GM04503 (cell line): ENCODE measurements around the gene TRAPPC1.
"Not testable (repeated sequence)": the region's sequence is repeated elsewhere in the genome, so short reads cannot be mapped to it uniquely, and the experiment has no call there.

Source experiments
- DNase-seq: peaks from one replicate; pipeline ENCODE4 v3.0.0-alpha.2; 2012; ENCODE audit warnings: low read depth

TRAPPC1 gene, protein sequence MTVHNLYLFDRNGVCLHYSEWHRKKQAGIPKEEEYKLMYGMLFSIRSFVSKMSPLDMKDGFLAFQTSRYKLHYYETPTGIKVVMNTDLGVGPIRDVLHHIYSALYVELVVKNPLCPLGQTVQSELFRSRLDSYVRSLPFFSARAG

DNA sequence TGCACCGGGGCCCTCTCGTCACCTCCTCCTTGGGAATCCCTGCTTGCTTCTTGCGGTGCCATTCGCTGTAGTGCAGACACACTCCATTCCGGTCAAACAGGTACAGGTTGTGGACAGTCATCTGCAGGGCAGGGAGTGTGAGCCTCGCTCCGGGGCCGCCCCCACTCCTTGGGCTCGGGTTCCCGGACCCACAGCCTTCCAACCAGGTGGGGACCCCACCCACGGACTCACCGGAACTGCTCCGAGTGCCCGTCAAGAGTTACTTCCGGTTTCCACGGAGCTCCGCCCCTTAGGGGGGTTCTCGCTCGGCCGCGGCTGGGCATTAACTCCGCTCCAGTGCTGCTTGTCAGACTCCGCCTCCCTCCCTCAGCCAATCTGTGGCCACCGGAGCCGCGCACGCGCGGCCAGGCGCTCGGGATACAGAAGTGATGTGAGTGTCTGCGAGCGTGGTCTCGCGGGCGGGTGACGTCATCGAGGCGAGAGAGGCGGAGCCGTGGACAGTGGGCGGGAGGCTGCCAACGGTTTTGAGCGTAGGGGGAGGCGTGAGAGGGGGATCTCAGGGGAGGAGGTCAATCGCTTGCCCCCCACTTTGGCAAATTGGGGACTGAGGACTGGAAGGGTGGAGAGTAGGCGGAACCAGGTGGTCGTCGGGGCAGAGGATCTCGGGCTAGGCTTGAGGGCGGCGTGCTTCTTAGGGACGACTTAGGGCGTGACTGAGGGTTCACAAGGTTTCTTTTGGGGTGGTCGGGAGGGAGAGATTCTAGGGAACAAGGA, at the start of gene TRAPPC1, which contains the start of gene CNTROB:
Gene TRAPPC1, minus strand, starts transcription at position 238 of the 774 bp plus-strand sequence. Its CDS starts 117 bp downstream, at position 121.
Gene CNTROB, plus strand, starts transcription at position 498 of the 774 bp plus-strand sequence. CDS start 874 bp downstream, outside the sequence.
- peak; percentile 92 for DNase-seq

DNA sequence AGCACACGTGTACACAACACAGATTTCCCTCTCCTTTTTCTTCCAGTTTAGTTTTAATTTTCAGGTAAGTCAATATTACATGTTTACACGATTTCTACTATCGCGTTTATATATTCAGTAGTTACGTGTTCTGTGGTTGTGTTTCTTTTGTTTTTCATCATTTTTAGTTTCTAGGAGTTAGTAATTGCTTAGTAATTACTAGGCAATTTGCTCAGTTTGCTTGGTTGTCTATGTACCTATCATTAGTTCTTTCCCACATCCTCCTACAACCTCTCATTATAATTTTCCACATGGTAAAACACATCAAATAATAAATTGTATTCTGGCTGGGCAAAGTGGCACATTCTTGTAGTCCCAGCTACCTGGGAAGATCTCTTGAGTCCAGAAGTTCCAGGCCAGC, 46.1 kb upstream of the TRAPPC1 start:
- DNase-seq: no peak

DNA sequence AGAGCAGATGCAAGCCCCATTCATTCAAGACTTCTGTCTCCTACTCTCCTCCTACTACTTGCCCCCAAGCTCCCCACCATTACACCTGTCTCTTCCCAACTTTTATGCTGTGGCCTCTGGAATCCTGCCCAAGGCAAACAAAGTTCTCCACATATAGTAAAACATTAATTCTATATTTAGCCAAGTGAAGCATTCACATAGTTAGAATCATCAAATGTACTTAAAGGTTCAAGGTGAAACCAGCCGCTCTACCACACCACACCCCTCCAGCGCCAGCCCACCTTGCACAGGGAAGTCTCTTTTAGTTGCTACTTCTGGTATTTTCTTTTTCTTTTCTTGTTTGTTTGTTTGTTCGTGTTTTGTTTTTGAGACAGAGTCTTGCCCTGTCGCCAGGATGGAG, 45.3 kb upstream of the TRAPPC1 start:
- no peak for DNase-seq

DNA sequence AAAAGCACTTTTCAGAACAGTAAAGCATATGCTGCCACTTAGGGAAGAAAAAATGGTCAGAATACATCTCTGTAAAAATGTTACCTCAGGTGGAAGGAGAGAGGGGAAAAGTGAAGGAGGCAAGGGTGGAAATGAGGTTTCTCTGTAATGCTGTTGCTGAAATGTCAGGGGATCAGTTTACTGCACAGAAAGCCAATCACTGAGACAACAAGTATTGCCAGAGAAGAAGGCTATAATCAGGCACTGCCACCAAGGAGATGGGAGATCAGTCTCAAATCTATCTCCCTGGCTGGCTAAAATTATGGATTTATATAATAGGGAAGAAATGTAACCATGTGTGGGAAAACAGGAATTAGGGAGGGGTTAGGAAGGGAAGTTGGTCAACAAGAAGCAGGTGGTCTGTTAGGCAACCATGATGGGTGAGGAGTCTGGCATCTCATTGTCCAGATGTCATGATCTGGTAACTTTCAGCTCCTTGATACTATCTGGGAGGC, 42.9 kb upstream of the TRAPPC1 start:
- no peak for DNase-seq

DNA sequence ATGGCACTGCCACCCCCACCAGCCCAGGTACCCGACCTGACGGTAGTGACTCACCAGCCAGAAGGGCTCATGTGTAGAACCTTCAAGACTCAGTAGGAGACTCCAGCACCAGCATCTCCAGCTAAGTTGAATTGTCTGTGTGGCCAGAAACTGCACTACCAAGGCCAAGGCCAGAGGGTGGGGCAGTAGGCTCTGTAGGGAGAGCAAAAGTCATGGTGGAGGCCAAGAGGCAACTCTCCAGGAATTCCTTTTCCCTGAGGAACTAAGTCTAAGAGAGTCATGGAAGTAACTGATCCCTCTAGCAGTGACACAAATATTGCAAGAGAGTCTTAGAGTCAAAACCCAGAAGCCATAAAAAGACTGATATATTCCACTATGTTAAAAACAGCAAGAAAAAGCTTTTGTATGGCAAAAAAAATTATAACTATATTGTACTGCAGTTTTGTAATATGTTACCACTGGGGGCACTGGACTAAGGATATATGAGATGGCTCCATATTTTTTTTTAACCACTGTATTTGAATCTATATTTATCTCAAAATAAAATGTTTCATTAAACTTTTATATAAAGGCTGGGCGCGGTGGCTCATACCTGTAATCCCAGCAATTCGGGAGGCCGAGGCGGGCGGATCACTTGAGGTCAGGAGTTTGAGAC, 40.5 kb upstream of the TRAPPC1 start:
- no peak for DNase-seq

DNA sequence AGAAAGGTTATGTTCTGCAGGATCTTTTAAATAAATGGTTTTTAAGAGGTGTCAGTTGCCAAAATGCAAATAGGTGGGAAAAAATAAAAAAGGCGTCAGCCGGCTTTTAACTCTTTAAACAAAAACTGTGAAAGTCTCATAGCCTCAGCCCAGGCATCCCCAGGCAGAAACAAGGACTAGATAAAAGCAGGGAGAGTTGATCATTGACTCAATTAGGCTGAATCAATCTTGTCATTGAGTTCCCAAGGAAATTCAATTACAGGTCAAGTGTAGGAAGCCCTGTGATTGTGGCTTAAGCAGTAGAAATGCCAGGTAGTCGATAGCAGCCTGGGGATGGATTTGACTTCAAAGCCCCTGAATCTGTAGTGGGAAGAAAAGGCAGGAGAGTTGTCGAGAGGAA, 39.9 kb upstream of the TRAPPC1 start:
- no peak for DNase-seq

DNA sequence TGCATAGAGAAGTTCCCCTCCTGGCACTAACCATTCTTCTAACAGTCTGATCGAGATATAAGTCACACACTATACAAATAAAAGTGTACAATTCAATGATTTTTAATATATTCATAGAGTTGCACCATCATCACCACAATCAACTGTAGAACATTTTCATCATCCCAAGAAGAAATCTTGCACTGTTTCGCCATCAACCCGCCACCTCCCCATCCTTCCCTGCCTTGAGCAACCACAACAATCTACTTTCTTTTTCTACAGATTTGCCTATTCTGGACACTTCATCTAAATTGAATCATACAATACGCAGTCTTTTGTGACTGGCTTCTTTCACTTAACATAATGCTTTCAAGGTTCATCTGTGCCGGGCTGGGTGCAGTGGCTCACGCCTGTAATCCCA, 37.7 kb upstream of the TRAPPC1 start:
- DNase-seq: no peak

DNA sequence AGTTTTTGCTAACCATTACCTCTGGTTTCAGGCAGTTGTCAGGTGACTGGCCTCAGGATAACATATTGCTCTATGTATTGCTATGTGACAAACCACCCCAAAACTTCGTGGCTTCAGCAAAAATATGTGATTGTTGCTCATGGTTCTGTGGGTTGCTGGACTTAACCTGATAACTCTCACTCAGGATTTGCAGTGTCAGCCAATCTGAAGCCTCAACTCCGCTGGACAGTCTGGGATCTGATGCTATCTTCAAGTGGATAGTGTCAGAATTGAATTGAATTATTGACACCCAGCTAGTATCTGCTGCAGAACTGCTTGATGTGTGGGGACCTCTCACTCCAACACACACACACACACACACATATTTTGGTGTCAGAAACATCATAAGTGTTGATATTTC, 36.0 kb upstream of the TRAPPC1 start:
- DNase-seq: no peak

DNA sequence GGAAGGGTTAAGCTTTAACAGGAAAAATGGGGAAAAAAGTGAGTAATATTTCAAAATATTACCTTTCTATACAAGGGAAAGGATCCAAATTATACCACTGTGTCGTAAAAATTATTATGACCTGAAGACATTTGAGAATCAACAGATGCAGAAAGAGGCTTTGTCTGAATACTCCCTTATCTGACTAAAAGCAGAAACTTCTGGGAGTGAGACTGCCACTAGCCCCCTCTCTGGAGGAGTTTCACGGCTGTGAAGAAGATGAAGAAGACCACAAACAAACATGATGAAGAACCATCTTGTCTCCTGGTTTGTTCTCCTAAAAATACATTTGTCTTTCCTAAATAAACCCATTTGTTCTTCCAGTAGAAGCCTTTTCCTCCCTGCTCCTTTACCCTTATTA, 29.7 kb upstream of the TRAPPC1 start:
- DNase-seq: no peak

DNA sequence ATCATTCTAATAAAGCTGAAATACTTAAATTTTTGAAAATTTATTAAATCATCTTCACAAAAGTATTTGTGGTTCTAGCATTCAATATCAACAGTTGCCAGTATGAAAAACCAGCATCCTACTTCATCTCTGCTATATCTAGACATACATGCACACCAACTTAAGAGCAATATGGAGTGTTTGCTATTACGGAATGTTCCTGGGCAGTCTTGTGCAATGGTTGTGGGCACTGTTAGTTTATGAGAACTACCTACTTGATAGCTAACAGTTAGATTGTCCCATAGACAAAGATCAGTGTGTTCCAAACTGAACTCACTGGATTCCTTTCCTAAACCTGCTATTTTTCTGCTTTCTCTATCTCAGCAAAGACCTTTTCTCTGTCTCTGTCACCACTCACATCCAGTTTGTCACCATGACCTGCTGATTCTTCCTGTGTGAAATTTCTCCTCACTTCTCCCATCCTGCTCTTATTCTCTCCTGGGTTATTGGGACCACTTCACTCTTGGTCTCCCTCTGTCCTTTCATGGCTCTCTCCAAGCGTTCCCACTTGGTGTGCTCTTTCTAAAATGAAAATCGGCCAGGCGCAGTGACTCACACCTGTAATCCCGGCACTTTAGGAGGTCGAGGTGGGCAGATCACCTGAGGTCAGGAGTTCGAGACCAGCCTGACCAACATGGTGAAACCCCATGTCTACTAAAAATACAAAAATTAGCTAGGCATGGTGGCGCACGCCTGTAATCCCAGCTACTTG, 27.9 kb upstream of the TRAPPC1 start:
- no peak for DNase-seq

DNA sequence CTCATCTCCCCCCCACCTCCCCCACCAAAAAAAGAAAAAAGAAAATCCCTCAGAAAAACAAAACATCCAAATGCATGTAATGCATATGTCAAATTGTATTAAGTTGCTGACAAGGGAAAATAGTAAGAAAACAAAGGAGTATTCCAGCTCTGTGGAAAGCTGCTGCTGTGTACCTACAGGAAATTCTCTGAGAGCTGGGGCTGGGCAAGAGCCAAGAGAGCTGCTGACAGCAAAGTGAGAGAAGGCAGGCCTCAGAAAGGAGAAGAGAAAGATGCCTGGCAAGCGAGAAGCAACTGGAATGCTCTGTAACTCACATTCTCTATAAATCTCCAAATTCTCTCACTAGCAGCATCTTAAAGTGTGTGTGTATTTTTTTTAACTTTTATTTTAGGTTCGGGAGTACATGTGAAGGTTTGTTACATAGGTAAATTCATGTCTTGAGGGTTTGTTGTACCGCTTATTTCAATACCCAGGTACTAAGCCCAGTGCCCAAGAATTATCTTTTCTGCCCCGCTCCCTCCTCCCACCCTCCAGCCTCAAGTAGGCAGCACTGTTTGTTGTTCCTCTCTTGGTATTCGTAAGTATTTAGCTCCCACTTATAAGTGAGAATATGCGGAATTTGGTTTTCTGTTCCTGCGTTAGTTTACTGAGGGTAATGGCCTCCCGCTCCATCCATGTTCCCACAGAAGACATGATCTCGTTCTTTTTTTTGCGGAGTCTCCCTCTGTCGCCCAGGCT, 24.7 kb upstream of the TRAPPC1 start:
- DNase-seq: no peak

DNA sequence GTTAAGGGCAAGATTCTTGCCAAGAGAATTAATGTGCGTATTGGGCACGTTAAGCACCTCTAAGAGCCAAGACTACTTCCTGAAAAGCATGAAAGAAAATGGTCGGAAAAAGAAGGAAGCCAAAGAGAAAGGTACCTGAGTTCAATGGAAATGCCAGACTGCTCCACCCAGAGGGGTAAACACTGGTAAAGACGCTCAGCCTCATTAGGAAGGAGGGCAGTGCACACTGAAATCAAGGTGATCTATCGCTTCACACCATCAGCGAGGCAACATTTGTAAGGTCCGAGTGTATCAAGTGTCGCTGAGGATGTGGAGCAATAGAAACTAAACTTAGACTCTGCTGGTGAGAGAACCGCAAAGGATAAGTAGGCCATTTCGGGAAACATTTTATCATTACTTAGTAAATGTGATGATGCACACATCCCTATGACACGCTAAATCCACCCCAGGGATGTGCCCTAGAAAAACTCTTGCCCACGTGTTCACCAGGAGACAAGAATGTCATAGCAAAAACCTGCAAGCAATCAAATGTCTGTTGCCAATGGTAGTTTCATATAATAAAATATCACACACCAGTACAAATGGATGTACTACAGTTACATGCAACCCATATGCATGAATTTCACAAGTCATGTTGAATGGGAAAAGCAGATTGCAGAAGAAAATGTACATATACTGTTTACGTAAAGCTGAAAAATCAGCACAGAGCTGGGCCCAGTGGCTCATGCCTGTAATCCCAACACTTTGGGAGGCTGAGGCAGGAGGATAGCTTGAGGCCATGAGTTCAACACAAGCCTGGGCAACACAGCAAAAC, 23.9 kb upstream of the TRAPPC1 start:
- no peak for DNase-seq

DNA sequence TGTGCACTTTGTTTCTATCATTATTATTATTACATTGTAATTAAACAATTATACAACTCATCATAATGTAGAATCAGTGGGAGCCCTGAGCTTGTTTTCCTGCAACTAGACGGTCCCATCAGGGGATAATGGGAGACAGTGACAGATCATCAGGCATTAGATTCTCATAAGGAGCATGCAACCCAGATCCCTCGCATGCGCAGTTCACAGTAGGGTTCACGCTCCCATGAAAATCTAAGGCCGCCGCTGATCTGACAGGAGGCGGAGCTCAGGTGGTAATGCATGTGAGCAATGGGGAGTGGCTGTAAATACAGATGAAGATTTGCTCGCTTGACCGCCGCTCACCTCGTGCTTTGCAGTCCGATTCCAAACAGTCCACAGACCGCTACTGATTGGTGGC, 21.5 kb upstream of the TRAPPC1 start:
- not testable (repeated sequence) for DNase-seq

DNA sequence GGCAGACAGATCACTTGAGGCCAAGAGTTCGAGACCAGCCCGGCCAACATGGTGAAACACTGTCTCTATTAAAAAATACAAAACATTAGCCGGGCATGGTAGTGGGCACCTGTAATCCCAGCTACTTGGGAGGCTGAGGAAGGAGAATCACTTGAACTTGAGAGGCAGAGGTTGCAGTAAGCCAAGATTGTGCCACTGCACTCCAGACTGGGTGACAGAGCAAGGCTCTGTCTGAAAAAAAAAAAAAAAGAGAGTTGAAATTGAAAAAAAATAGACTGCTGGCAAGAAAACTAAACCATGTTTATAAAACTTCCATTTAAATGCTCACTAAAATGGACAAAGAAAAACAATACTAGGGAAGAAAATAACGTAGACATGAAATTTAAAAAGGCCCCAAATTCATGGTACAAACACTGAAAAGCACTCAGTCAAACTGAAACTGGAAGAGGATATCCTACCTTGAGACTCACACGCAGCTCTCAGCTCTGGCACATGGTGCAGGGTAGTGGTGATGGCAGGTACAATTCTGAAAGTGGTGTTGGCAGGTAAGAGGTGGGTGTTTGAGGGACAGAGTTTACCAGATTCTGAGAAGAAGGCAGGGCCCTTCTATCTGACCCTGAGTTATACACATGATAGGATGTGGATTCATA, 19.5 kb upstream of the TRAPPC1 start:
- no peak for DNase-seq

DNA sequence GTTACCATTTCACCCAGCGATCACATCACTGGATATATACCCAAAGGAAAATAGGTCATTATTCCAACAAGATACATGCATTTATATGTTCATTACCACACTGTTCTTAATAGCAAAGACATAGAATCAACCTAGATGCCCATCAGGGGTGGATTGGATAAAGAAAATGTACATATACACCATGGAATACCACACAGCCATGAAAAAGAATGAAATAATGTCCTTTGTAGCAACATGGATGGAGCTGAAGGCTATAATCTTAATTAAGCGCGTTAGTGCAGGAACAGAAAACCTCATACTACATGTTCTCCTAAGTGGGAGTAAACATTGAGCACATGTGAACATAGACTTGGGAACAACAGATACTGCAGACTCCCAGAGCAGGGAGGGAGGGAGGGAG, 18.8 kb upstream of the TRAPPC1 start:
- DNase-seq: no peak

DNA sequence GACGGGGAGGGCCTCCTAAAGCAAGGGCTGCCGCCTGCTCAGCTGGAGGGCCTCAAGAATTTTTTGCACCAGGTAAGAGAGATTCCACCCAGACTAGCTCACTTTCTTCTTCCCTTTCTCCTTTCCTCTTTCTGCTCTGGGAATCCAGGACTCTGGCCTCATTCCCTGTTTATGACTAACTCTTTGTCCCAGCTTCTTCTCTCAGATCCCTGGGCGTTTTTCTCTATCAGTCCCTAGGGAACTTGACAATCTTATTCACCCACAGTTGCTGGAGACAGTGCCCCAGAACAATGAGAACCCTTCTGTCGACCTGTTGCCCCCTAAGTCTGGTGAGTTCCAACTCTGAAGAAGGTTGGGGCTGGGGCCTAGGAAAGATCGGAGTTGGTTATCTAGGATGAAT, 15.9 kb upstream of the TRAPPC1 start:
- DNase-seq: no peak

DNA sequence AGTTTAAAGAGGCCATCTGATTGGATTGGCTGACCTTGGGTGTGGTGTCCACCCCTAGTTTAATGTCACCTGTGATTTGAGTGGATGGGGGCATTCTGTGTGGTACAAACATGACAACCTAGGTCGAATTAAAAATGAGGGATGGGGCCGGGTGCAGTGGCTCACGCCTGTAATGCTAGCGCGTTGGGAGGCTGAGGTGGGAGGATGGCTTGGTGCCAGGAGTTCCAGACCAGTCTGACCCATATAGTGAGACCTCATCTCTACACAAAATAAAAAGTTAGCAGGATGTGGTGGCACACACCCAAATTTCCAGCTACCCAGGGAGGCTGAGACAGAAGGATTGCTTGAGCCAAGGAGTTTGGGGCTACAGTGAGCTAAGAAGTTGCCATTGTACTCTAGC, 14.7 kb upstream of the TRAPPC1 start:
- DNase-seq: no peak

DNA sequence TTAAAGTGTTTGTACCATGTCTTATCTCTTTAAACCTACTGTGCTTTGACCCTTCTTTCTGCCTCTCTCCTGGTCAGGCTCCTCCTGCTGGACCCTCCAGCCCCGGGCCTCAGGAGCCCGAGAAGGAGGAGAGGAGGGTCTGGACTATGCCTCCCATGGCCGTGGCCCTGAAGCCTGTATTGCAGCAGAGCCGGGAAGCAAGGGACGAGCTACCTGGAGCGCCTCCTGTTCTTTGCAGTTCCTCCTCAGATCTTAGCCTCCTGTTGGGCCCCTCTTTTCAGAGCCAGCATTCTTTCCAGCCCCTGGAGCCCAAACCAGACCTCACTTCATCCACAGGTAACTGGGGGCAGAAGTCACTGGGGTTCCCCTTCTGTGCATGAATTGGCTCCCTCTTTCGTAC, 13.9 kb upstream of the TRAPPC1 start:
- DNase-seq: no peak

DNA sequence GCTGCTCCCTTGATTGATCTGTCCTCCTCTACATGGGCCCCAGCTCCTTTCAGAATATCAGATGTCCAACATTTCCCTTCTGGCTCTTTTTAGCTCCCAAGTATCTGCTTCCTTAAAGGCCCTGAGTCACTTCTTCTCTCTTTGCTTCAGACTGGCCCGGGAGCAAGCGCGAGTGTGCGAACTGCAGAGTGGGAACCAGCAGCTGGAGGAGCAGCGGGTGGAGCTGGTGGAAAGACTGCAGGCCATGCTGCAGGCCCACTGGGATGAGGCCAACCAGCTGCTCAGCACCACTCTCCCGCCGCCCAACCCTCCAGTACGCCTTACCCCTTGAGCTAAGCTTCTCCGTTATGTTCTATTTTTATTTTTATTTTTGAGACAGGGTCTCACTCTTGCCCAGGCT, 12.6 kb upstream of the TRAPPC1 start:
- no peak for DNase-seq

DNA sequence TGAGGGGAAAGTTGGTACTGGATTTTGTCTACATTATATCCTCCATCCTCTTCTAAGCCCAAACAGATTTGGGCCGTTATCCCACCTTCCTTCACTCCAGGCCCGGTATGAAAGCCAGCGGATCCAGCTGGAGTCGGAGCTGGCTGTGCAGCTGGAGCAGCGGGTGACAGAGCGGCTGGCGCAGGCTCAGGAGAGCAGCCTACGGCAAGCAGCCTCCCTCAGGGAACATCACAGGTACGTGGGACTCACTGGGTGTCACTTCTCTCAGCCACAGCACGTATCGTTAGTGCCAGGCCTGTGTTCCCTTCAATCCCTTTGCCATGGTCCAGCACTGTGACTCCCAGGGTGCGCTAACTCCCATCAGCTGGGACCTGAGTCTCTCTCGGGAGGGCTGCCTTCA, 11.5 kb upstream of the TRAPPC1 start:
- no peak for DNase-seq
